H1 (cell line): ENCODE results near the gene GRM7. TPM values are rescaled to one million over a fixed set of nuclear protein-coding genes. Genes with fewer than 3 reads are reported as not detected.

Experiments used
- CTCF ChIA-PET: fragments of 300-600 bp; sonication (Branson Sonifier 250); formaldehyde crosslinking; loops from one replicate; lab custom pipeline; 2021; ENCODE audit not compliant: partially characterized antibody; lab: Charles Lee
- POLR2A ChIA-PET: fragments of 300-600 bp; sonication (Branson Sonifier 250); formaldehyde crosslinking; loops from one replicate; lab custom pipeline; 2021; ENCODE audit warnings: inconsistent platforms; ENCODE audit not compliant: partially characterized antibody; lab: Charles Lee
- DNase-seq, 2 experiments: peaks; one replicate each; pipeline versions ENCODE4 v3.0.0 to v3.0.0-alpha.2; 2010 to 2022; ENCODE audit warnings: low spot score in 2 of 2, low read depth in 1 of 2, mixed read lengths in 1 of 2
- FAIRE-seq: peaks from 2 replicates; lab custom pipeline; 2011; peaks lifted over from hg19 to GRCh38; lab: Jason Lieb, UNC
- H2AFZ ChIP-seq: 2 replicates; pipeline ENCODE4 v1.8.1; 2012; ENCODE audit warnings: low read length, inconsistent platforms
- H2AK5ac ChIP-seq: 2 replicates; pipeline ENCODE4 v1.6.1; 2013; ENCODE audit warnings: low read depth, low read length
- H2BK120ac ChIP-seq: replicated peaks from 2 replicates; pipeline ENCODE3; 2013; ENCODE audit warnings: low read depth, low read length, inconsistent platforms
- H2BK12ac ChIP-seq: 2 replicates; pipeline ENCODE4 v1.6.1; 2013; ENCODE audit warnings: low read depth, low read length
- H2BK15ac ChIP-seq: 2 replicates; pipeline ENCODE4 v1.6.1; 2013; ENCODE audit warnings: low read length
- H2BK20ac ChIP-seq: 2 replicates; pipeline ENCODE4 v1.6.1; 2013; ENCODE audit warnings: low read length
- H2BK5ac ChIP-seq: 2 replicates; pipeline ENCODE4 v1.6.1; 2013; ENCODE audit warnings: low read depth, low read length
- H3K14ac ChIP-seq: 2 replicates; pipeline ENCODE4 v1.6.1; 2013; ENCODE audit warnings: inconsistent platforms; ENCODE audit not compliant: insufficient read length
- H3K18ac ChIP-seq: 2 replicates; pipeline ENCODE4 v1.6.1; 2013; ENCODE audit warnings: low read length; ENCODE audit errors: extremely low read depth
- H3K23ac ChIP-seq: 2 replicates; pipeline ENCODE4 v1.6.1; 2013; ENCODE audit warnings: inconsistent platforms; ENCODE audit not compliant: insufficient read length
- H3K23me2 ChIP-seq: 2 replicates; pipeline ENCODE4 v1.6.1; 2013; ENCODE audit warnings: low read depth, low read length
- H3K27ac ChIP-seq: 2 replicates; pipeline ENCODE4 v1.6.1; 2011; ENCODE audit warnings: low read depth, low read length, inconsistent platforms
- H3K27me3 ChIP-seq, 4 experiments: replicated peaks in 1 of 4; 1 replicate in 1 of 4; 2 replicates in 3 of 4; pipeline versions ENCODE4 v1.6.1 to v1.8.1; 2011 to 2013; ENCODE audit warnings: low read length in 3 of 4, mild to moderate bottlenecking in 3 of 4, inconsistent platforms in 2 of 4, mixed read lengths in 2 of 4, moderate library complexity in 1 of 4; ENCODE audit not compliant: control insufficient read depth in 3 of 4, insufficient read depth in 3 of 4; ENCODE audit errors: extremely low read depth in 1 of 4
- H3K36me3 ChIP-seq, 4 experiments: 2 replicates each; pipeline versions ENCODE4 v1.6.1 to v1.8.1; 2011 to 2013; ENCODE audit warnings: mild to moderate bottlenecking in 4 of 4, low read length in 3 of 4, moderate library complexity in 2 of 4, control low read depth in 1 of 4, inconsistent platforms in 1 of 4; ENCODE audit not compliant: insufficient read depth in 4 of 4, control insufficient read depth in 2 of 4
- H3K4ac ChIP-seq: replicated peaks from 2 replicates; pipeline ENCODE3; 2013; ENCODE audit warnings: low read length, low read depth, mixed read lengths, inconsistent platforms; ENCODE audit not compliant: insufficient read length
- H3K4me1 ChIP-seq, 4 experiments: replicated peaks in 1 of 4; 1 replicate in 1 of 4; 2 replicates in 3 of 4; pipeline versions ENCODE4 v1.6.1 to v1.8.1; 2011 to 2013; ENCODE audit warnings: low read length in 3 of 4, inconsistent platforms in 2 of 4, mixed read lengths in 1 of 4; ENCODE audit not compliant: insufficient read depth in 4 of 4, control insufficient read depth in 3 of 4
- H3K4me2 ChIP-seq, 2 experiments: 2 replicates each; pipeline versions ENCODE4 v1.6.1 to v1.8.1; 2011 to 2013; ENCODE audit warnings: low read depth in 2 of 2, low read length in 2 of 2, control low read depth in 1 of 2, inconsistent platforms in 1 of 2, mild to moderate bottlenecking in 1 of 2; ENCODE audit not compliant: insufficient read depth in 1 of 2
- H3K4me3 ChIP-seq, 4 experiments: fragments of 200-600, 300-600 bp in 1 of 4; sonication (generic), shearing (Covaris generic), sonication (Bioruptor Twin) in 1 of 4; 2 replicates each; pipeline versions ENCODE4 v1.5.1 to v1.8.1; 2011 to 2016; ENCODE audit warnings: low read length in 4 of 4, low read depth in 3 of 4, control low read depth in 2 of 4, inconsistent platforms in 2 of 4, mild to moderate bottlenecking in 2 of 4, mixed read lengths in 1 of 4, moderate library complexity in 1 of 4; ENCODE audit not compliant: insufficient read depth in 2 of 4; ENCODE audit errors: extremely low read depth in 1 of 4
- H3K56ac ChIP-seq: replicated peaks from 2 replicates; pipeline ENCODE3; 2013; ENCODE audit warnings: low read depth, mild to moderate bottlenecking, mixed read lengths, low read length, inconsistent platforms; ENCODE audit not compliant: insufficient read length
- H3K79me1 ChIP-seq: 2 replicates; pipeline ENCODE4 v1.6.1; 2013; ENCODE audit warnings: low read depth, low read length, control low read depth
- H3K79me2 ChIP-seq, 2 experiments: 2 replicates each; pipeline versions ENCODE4 v1.6.1 to v1.8.1; 2012 to 2013; ENCODE audit warnings: low read length in 2 of 2, mild to moderate bottlenecking in 2 of 2, inconsistent platforms in 1 of 2; ENCODE audit not compliant: insufficient read depth in 2 of 2, control insufficient read depth in 1 of 2
- H3K9ac ChIP-seq, 4 experiments: replicated peaks in 1 of 4; 1 replicate in 1 of 4; 2 replicates in 3 of 4; pipeline versions ENCODE4 v1.6.1 to v1.8.1; 2011 to 2013; ENCODE audit warnings: low read depth in 3 of 4, low read length in 3 of 4, control low read depth in 2 of 4, mild to moderate bottlenecking in 2 of 4, moderate library complexity in 2 of 4, inconsistent platforms in 1 of 4; ENCODE audit errors: extremely low read depth in 1 of 4
- H3K9me3 ChIP-seq, 2 experiments: 2 replicates each; pipeline versions ENCODE4 v1.6.1 to v1.8.1; 2012 to 2013; ENCODE audit warnings: mild to moderate bottlenecking in 2 of 2, moderate library complexity in 2 of 2, control low read depth in 1 of 2, inconsistent platforms in 1 of 2, low read depth in 1 of 2, low read length in 1 of 2, mixed read lengths in 1 of 2; ENCODE audit not compliant: insufficient read depth in 2 of 2
- H4K20me1 ChIP-seq, 2 experiments: replicated peaks in 1 of 2; 2 replicates each; pipeline versions ENCODE3 to v1.8.1; 2011 to 2013; ENCODE audit warnings: inconsistent platforms in 2 of 2, low read length in 2 of 2, mild to moderate bottlenecking in 1 of 2; ENCODE audit not compliant: insufficient read depth in 2 of 2, control insufficient read depth in 1 of 2
- H4K5ac ChIP-seq: 2 replicates; pipeline ENCODE4 v1.6.1; 2013; ENCODE audit warnings: low read length, low read depth, mixed read lengths, inconsistent platforms; ENCODE audit not compliant: insufficient read length
- H4K8ac ChIP-seq: 2 replicates; pipeline ENCODE4 v1.8.0; 2013; ENCODE audit warnings: mild to moderate bottlenecking, moderate library complexity, low read length, inconsistent platforms; ENCODE audit not compliant: insufficient read depth; ENCODE audit errors: extremely low read depth
- H4K91ac ChIP-seq: replicated peaks from 2 replicates; pipeline ENCODE3; 2013; ENCODE audit warnings: low read length, mixed read lengths, inconsistent platforms; ENCODE audit not compliant: insufficient read length
- BCL11A ChIP-seq, 2 experiments: IDR thresholded peaks; one replicate each; pipeline ENCODE4 v1.6.1; 2011; ENCODE audit warnings: low read depth in 2 of 2, low read length in 2 of 2, mild to moderate bottlenecking in 2 of 2
- GTF2F1 ChIP-seq: IDR thresholded peaks from 2 replicates; pipeline ENCODE4 v1.6.1; 2012; ENCODE audit warnings: low read depth, low read length, improper control_type of control experiment, borderline replicate concordance
- JUND ChIP-seq: IDR thresholded peaks from 2 replicates; pipeline ENCODE4 v1.6.1; 2011; ENCODE audit warnings: mild to moderate bottlenecking, improper control_type of control experiment, low read length
- MAFK ChIP-seq: IDR thresholded peaks from 2 replicates; pipeline ENCODE4 v1.6.1; 2012; ENCODE audit warnings: low read depth, mild to moderate bottlenecking, improper control_type of control experiment, low read length
- RNF2 ChIP-seq: fragments of 200-900, 300-1000 bp; sonication (generic); IDR thresholded peaks from 2 replicates; pipeline ENCODE4 v1.7.1; 2016; ENCODE audit warnings: borderline replicate concordance, low read depth, mild to moderate bottlenecking, antibody characterized with exemption, low read length; ENCODE audit not compliant: poor library complexity, severe bottlenecking; ENCODE audit errors: missing control alignments
- SIX5 ChIP-seq: IDR thresholded peaks from 2 replicates; pipeline ENCODE4 v1.6.1; 2011; ENCODE audit warnings: mild to moderate bottlenecking, low read depth, low read length
- SP1 ChIP-seq: IDR thresholded peaks from 2 replicates; pipeline ENCODE4 v1.6.1; 2011; ENCODE audit warnings: low read depth, low read length
- SP4 ChIP-seq: IDR thresholded peaks from 2 replicates; pipeline ENCODE4 v1.6.1; 2012; ENCODE audit warnings: low read length, inconsistent platforms
- TBP ChIP-seq: IDR thresholded peaks from 2 replicates; pipeline ENCODE4 v1.6.1; 2011; ENCODE audit warnings: low read depth, low read length, improper control_type of control experiment
- YY1 ChIP-seq: IDR thresholded peaks from 2 replicates; pipeline ENCODE4 v1.6.1; 2011; ENCODE audit warnings: low read depth, mild to moderate bottlenecking, low read length
- polyA plus RNA-seq, 7 experiments: library from polyadenylated mRNA; depleted of rRNA in 3 of 7; stranded (reverse) in 5 of 7; unstranded in 2 of 7; fragments of >200 nt in 5 of 7; fragments of 200-250 nt in 2 of 7; gene quantifications; 1 replicate in 5 of 7; 2 replicates in 1 of 7; 4 replicates in 1 of 7; pipeline versions ENCODE4 v1.2.1 to v1.2.3, GENCODE V29; 2011 to 2013; ENCODE audit warnings: missing spikeins in 2 of 7, mixed read lengths in 2 of 7
- total RNA-seq: library from RNA; stranded (reverse); fragmentation: NEBNext Ultra II Directional; extraction: Animal tissue kit (Norgen Biotek cat#: 25700); gene quantifications from 2 replicates; pipeline ENCODE4 v1.2.1, GENCODE V29; 2021
- TF ChIP-seq, protein P1 (sequence below): IDR thresholded peaks from 2 replicates; pipeline ENCODE4 v1.6.1; 2012; ENCODE audit warnings: inconsistent platforms
- TF ChIP-seq, protein P2 (sequence below): IDR thresholded peaks from 2 replicates; pipeline ENCODE4 v1.6.1; 2012; ENCODE audit warnings: inconsistent platforms
- TF ChIP-seq, protein P3 (sequence below), 3 experiments: IDR thresholded peaks; 1 replicate in 2 of 3; 2 replicates in 1 of 3; pipeline versions ENCODE4 v1.5.1 to v1.6.1; 2011; ENCODE audit warnings: low read length in 3 of 3, mild to moderate bottlenecking in 3 of 3, inconsistent platforms in 2 of 3, low read depth in 1 of 3, moderate library complexity in 1 of 3; ENCODE audit not compliant: insufficient read depth in 1 of 3; ENCODE audit errors: control extremely low read depth in 1 of 3

The GRM7 gene
- total and polyA plus RNA-seq, 2 of the 8 experiments (the other 6 are each of a cell fraction or from before 2014, with no cell fraction given) = 0.17 to 0.24 TPM

DNA sequence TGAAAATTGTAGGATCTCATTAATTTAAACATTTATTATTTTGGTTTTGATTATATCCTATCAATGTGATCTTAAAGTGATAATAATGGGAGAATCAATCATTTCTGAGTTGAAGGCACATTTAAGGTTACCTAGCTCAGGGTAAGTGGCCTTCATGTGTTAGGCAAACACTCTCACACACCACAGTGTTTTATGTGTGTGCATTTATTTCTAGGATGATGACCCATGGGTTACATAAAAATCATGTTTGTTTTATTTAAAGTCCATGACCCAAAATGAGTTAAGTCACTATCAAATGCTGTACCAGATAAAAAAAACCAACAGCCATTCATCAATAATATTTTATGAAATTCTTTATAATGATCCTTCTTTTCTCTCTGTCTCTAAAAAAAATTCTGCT lies 520.8 kb downstream of the GRM7 start:
- Histone ChIP-seq H2BK12ac (no peak overlapping the region), H3K79me1 (no peaks in the 10 kb centered on the region), H2AK5ac (no peak overlapping the region), H3K4me1 (no peaks in the 10 kb centered on the region), H3K4me3 (no peak overlapping the region), H4K91ac (no peak overlapping the region), H3K79me2 (no peaks in the 10 kb centered on the region), H3K14ac (no peak overlapping the region), H2BK20ac (no peak overlapping the region), H3K27ac (no peak overlapping the region), H3K4ac (no peak overlapping the region), H4K5ac (no peak overlapping the region), H2BK5ac (no peak overlapping the region), H3K9ac (no peak overlapping the region), H3K56ac (no peak overlapping the region), H2AFZ (no peak overlapping the region), H3K27me3 (no peaks in the 10 kb centered on the region), H2BK15ac (no peak overlapping the region), H4K20me1 (no peaks in the 10 kb centered on the region), H4K8ac (no peak overlapping the region), H3K18ac (no peak overlapping the region), H3K4me2 (no peak overlapping the region), H3K36me3 (no peaks in the 10 kb centered on the region), H3K23me2 (no peaks in the 10 kb centered on the region), H3K23ac (no peak overlapping the region), H3K9me3 (no peaks in the 10 kb centered on the region), H2BK120ac (no peak overlapping the region)
- DNase-seq (no peak), FAIRE-seq (no peak)
- POLR2A ChIA-PET = no interaction called here
- CTCF ChIA-PET = no interaction called here
- TF ChIP-seq, protein P1, sequence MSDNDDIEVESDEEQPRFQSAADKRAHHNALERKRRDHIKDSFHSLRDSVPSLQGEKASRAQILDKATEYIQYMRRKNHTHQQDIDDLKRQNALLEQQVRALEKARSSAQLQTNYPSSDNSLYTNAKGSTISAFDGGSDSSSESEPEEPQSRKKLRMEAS = no peak
- TF ChIP-seq SP4 = no peak
- no peak for TF ChIP-seq BCL11A (IDR thresholded peaks at IDR 0.05; ENCODE audit: low read depth in 2 of 2, low read length in 2 of 2)
- TF ChIP-seq MAFK = no peak
- TF ChIP-seq JUND = no peak
- TF ChIP-seq TBP = no peak
- no peak for TF ChIP-seq GTF2F1
- no peak for TF ChIP-seq YY1
- TF ChIP-seq RNF2 = no peak
- TF ChIP-seq, protein P2, sequence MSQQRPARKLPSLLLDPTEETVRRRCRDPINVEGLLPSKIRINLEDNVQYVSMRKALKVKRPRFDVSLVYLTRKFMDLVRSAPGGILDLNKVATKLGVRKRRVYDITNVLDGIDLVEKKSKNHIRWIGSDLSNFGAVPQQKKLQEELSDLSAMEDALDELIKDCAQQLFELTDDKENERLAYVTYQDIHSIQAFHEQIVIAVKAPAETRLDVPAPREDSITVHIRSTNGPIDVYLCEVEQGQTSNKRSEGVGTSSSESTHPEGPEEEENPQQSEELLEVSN = no peak
- TF ChIP-seq, protein P3, sequence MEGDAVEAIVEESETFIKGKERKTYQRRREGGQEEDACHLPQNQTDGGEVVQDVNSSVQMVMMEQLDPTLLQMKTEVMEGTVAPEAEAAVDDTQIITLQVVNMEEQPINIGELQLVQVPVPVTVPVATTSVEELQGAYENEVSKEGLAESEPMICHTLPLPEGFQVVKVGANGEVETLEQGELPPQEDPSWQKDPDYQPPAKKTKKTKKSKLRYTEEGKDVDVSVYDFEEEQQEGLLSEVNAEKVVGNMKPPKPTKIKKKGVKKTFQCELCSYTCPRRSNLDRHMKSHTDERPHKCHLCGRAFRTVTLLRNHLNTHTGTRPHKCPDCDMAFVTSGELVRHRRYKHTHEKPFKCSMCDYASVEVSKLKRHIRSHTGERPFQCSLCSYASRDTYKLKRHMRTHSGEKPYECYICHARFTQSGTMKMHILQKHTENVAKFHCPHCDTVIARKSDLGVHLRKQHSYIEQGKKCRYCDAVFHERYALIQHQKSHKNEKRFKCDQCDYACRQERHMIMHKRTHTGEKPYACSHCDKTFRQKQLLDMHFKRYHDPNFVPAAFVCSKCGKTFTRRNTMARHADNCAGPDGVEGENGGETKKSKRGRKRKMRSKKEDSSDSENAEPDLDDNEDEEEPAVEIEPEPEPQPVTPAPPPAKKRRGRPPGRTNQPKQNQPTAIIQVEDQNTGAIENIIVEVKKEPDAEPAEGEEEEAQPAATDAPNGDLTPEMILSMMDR (IDR thresholded peaks at IDR 0.05; ENCODE audit: control extremely low read depth in 1 of 3, insufficient read depth in 1 of 3, low read depth in 1 of 3, low read length in 3 of 3) = no peak
- no peak for TF ChIP-seq SP1
- no peak for TF ChIP-seq SIX5
